Skin of body (tissue), 2 donors: ENCODE results near the gene ACSF3. TPM values are rescaled to one million over a fixed set of nuclear protein-coding genes. Genes with fewer than 3 reads are reported as not detected.

Experiments
- DNase-seq: peaks from one replicate; lab custom pipeline; 2025; lab: John Stamatoyannopoulos, UW
- total RNA-seq: library from RNA; depleted of rRNA; stranded (reverse); fragments of >200 nt; gene quantifications from one replicate; pipeline ENCODE4 v1.2.3, GENCODE V29; 2014

ACSF3 gene
- total RNA-seq, 1 donor from 2014 or later, result 16.5 TPM

GRCh38 chr16:89108416-89108815 lies 14.8 kb downstream of the ACSF3 start:
- no peak for DNase-seq

DNA sequence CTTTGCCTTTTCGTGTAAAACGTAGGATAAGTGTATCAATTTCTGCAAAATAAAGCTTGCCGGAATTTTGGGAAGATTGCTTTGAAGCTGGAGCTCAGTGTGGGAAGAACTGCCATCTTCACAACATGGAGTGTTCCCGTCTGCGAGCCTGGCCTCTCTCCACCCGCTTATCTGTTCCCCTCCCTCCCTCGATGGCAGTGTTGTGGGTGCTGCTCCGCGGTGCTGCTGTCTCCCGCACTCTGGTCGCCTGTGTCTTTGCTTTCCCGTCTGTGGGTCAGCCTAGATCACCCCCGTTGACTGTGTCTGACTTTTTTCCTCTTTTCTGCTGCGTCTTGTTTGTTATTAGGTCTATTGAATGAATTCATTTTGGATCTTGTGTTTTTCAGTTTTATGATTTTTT lies 17.0 kb downstream of the ACSF3 start:
- DNase-seq, result no peak

- DNase-seq, result no peak
Observed at GRCh38 chr16:89111263-89111662, 17.6 kb downstream of the ACSF3 start.

- DNase-seq, result no peak
Observed at GRCh38 chr16:89112377-89113151, 18.9 kb downstream of the ACSF3 start.

- no peak for DNase-seq
Observed at GRCh38 chr16:89113152-89113547, 19.5 kb downstream of the ACSF3 start.

GRCh38 chr16:89113661-89114060 lies 20.0 kb downstream of the ACSF3 start:
- DNase-seq, result no peak

DNA sequence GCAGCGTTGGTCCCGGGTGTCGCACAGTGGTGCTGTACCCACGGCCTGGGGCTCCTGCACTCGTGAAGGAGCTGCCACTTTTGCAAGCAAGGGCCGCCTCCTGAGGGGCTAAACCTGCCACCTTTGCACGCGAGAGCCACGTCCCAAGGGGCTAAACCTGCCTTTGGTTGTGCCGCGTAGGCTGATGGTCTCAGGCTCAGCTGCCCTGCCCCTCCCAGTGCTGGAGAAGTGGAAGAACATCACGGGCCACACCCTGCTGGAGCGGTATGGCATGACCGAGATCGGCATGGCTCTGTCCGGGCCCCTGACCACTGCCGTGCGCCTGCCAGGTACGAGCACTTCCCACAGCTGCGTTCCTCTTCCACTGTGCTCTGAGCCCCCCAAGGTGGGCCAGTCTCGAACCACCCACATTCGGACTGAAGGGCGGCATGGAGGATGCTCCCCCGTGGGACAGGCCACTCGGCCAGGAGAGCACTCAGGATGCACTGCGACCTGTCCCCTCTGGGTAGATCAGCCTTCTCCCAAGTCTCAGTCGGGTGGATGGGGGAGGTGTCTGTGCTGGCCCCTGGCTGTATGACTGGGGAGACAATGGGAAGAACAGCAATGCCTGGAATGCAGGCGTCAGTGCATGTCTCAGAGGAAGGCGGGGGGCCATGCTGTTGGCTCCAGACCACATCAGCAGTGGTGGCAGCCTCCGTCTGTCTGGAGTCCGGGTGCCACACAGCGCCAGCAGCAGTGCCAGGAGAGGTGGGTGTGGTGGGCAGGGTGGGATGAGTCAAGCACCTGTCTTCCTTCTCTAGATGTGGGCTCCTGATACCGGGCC lies 20.7 kb downstream of the ACSF3 start:
- no peak for DNase-seq

DNA sequence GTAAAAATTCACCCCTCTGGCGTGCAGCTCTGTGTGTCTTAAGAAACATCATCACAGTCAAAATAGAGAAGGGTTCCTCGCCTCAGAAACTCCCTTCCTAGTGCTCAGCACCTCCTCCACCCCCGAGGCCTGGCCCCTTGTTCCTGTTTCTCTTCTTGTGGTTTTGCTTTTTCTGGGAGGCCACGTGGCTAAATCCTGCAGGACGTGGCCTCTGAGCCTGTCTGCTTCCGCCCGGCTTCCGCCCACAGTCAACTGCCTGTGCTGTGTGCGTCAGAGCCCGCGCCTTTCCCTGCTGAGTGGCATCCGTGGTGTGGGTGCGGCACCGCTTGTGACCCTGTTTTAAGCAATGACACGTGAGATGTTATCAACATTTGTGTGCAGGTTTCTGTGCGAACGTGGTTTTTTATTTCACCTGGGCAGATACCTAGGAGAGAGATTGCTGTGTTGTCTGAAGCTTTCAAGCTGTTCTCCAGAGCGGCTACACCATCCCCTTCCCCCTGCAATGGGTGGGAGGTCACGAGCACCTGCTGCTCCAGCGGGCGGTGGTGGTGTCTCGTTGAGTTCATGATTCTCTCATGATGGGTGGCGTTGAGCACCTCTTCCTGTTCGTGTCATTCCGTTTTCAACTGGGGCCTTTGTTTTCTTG lies 21.7 kb downstream of the ACSF3 start:
- no peak for DNase-seq

DNA sequence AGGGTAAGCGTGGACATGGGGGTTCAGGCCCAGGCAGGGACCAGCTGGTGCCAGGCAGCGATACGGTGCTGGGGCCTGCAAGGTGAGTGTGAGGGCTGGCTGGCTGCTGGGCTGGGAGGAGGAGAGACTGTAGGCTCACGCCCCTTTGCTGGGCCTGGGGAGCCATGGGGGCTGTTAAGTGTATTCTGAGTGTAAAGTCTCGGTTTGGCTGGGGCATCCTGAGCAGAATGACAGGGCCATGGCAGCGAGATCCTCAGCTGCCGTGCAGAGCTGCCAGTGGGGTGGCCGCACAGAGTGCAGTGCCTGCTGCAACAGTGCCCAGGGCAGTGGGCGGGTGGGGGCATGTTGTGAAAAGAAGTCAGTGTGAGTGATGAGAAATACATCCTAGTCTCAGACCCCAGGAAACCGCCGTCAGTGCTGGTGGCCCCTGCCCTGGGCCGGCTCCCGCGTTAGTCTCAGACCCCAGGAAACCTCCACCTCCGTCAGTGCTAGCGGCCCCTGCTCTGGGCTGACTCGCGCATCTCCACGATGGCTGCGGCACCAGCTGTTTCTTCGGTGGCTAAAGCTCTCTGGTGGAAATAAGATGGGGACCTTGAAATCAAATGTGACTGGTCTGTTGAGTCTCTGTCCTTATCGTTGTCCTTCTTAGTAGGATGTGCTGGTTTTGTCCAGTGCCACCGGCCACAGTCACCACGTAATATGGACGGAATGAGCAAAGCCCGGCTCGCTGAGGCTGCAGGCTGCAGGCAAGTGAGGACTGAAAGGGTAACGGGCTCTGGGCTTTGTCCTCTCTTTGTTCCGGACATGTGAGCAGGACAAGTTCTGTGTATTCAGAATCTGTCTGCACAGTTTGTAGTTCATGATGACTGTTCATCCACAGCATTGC lies 22.9 kb downstream of the ACSF3 start:
- DNase-seq, result no peak

GRCh38 chr16:89117227-89117974 lies 23.7 kb downstream of the ACSF3 start:
- DNase-seq, result no peak

DNA sequence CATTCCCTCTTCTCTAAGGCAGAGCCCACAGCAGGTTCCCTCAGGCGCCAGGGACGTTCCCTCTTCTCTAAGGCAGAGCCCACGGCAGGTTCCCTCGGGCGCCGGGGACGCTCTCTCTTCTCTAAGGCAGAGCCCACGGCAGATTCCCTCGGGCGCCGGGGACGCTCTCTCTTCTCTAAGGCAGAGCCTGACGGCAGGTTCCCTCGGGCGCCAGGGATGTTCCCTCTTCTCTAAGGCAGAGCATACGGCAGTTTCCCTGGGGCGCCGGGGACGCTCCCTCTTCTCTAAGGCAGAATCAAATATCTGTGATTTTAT lies 24.3 kb downstream of the ACSF3 start:
- DNase-seq, result no peak

- DNase-seq, result no peak
Observed at GRCh38 chr16:89118361-89119165, 24.9 kb downstream of the ACSF3 start.

- no peak for DNase-seq
Observed at GRCh38 chr16:89119166-89119621, 25.5 kb downstream of the ACSF3 start.

DNA sequence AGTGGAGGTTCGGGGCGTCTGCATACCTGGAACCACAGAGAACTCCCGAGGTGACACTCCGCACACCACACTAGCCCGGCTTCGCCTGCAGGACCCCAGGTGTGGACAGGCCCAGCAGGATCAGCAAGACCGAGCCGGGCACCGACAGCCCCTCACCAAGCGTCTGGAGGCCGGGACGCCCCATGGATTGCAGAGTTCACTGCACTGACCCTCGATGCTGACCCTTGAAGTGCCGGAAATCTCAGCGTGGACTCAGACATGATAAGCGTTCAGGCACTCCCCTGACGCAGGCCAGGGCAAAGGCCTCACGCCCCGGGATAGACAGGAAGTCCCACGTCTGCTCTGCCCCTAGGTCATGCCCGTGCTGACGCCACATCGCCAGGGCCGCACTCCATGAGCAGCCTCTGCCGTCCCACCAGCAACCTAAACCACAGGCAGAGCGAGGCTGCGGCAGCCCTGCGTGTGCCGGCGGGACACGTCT lies 26.0 kb downstream of the ACSF3 start:
- no peak for DNase-seq

- no peak for DNase-seq
Observed at GRCh38 chr16:89120281-89120680, 26.6 kb downstream of the ACSF3 start.

GRCh38 chr16:89120921-89121351 lies 27.3 kb downstream of the ACSF3 start:
- no peak for DNase-seq

DNA sequence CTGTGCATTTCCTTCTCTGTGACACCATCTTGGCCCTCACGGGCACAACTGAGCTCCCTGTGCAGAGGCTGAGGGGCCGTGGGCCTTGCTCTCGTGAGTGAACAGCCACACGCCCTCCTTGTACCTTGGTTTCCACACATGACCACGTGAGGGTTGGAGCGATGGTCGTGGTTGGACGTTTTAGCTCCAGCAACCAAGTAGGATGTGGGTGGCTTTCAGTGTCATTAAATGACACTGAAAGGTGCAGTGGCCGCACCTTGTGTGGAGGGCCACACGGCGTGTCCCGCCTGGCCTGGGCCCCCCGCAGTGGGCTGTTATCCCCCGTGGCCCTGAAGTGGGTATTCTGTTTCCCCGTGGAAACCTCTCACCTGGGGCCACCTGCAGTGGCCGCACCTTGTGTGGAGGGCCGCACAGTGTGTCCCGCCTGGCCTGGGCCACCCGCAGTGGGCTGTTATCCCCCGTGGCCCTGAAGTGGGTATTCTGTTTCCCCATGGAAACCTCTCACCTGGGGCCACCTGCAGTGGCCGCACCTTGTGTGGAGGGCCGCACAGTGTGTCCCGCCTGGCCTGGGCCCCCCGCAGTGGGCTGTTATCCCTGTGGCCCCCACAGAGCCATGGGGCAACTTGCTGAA lies 28.2 kb downstream of the ACSF3 start:
- DNase-seq, result no peak

GRCh38 chr16:89122322-89122851 lies 28.7 kb downstream of the ACSF3 start:
- DNase-seq, result no peak
